ENCODE results near the gene POLA1. TPM values are rescaled to one million over a fixed set of nuclear protein-coding genes. Genes with fewer than 3 reads are reported as not detected.
A peak's percentile ranks its signal among the peaks of the same experiment; 100 is the strongest.

POLA1 gene
- polyA plus RNA-seq, 5 donors, result 12.3 to 19.6 (median 16.8) TPM

DNA sequence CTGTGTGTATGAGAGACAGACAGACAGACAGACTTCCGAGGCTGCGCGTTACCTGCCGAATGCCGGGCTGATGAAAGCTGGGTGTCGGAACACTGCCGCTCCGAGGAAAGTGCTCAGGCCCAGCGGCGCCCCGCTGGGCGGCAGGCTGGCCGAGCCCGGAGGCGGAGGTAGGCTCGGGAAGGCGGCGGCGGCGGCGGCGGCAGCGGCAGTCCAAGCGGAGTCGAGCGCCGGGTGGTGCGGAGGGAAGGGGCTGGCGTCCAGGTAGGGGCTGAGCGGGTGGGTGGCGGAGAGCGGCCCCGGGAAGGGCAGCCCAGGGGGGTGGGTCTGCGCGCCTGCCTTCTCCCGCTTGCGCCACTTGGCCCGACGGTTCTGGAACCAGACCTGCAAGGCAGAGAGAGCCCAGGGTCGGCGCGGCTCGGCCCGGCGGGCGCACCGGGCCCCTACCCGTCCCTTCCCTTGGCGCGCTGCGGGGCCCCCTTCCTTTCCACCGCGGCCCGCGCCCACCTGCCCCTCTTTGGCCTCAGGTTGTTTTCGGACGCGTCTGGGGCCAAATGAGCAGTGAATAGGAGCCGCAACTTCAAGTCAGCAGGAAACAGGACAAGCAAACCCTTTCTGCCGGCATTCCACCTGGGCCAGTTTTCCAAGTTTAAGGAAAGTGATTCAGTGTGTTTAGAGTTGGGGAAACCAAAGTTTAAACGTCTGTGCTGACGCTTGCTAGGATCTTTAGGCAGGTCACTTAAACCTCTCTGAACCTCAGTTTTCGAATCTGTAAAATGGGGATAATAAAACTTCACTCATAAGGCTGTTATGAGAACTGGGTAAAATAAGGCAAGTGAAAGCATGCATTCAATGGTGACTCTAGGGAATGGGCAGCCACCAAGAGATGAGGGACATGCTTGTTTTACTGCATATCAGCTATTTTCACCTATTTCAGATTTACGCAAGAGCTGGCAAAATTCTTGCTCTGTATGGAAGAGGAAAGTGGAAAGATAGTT lies 313.6 kb downstream of the POLA1 start:
- DNase-seq, result no peak

DNA sequence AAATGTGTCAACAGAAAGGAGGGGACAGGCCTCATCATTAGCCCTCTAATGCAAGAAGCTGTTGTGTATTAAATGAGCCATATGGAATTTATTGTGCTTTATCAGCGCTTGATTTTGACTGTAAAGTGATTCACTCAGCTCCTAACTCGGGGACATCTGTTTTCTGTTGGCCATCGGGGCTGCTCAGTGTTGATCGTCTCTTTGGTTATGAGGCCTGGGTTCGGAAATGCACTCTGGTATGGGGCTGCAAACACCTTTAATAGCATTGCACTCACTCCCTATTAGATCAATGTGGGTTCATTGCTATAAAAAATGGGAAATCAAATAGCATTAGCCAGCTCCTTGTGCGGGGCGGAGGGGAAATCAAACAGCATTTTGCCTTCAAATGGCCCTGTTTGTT lies 315.7 kb downstream of the POLA1 start:
- no peak for DNase-seq

DNA sequence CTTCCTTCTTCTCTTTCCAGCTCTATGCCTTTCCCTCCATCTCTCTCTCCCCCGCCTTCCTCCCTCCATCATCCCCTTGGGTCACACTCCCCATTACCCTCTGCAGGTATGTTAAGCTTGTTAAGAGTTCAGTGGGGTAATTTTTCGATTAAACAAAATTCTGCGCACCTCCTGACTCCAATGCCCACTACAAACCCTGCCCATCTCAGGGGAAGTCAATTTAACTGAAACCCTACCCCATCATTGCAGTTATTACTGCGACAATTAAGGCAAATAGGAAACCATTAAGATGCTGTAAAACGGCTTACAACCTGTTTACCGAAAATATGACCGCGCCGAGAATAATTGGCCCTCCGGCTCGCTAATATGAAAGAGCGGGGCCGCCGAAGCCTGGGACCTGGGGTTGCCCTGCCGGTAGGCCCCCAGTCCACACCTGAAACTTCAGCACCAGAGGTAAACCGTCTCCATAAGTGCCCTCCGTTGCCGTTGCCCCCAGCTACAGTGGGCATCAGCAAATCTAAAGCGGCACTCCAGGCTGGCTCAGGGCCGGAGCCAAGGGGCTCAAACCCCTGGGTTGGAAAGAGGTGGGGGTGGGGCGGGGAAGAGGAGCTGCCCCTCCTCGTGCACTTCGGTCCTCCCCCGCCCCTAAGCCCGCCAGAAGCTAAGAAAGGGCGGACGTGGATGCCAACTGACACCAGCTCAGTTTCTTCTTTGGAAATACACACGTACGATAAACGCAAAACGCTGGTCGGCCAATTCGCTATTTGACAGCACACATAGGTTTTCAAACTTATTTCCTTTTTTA lies 317.3 kb downstream of the POLA1 start:
- DNase-seq, result no peak

DNA sequence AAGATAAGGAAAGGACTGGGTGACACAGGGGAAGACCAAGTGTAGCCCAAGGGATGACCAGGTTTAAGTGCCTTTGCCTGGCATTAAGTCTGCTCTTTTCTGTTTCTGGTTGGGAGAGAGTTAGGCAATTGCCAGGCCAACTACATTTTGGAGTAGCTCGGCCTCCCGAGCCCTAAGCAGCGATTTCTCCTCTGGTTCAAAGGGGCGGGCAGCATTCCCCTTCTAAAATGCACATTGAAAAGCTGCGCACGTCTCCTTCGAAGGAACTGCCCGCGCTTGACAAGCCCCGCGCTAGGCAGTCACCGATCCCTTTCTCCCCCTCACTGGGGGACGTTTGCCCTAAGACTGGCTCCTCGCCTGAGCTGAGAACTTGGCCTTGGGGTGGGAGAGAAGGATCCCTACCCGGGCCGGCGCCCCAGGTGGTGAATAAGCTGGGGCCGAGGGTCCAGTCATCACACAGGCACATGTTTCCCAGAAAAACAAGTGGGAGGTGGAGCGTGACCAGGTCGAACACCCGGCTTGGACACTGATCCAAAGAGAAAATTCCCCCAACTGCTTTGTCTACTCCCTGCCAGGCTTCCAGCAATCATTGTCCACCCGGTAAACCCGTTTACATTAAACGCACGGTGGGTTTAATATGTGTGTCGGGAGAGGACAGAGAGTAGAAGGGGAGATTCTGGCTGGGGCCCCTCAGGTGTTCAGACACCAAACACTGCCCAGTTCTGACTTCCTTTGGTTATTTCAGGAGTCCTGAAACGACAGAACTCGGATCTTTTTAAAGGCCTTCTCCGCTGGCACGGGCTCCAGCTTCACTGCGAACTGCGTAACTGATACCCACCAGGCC lies 318.1 kb downstream of the POLA1 start:
- no peak for DNase-seq

DNA sequence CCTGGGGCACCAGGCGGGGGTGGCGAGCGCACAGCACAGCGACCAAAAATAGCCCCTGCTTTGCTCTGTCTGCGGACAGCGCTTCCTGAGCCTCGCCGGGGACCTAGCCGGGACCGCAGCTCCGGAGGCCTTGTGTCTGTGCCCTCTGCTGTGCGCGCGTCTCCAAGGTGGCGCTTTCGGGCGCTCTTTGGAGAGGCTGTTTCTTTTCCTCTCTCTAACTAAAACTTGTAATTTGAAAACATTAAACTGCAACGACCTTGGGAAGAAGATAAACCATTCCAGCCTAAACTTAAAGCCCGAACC lies 318.7 kb downstream of the POLA1 start:
- no peak for DNase-seq

DNA sequence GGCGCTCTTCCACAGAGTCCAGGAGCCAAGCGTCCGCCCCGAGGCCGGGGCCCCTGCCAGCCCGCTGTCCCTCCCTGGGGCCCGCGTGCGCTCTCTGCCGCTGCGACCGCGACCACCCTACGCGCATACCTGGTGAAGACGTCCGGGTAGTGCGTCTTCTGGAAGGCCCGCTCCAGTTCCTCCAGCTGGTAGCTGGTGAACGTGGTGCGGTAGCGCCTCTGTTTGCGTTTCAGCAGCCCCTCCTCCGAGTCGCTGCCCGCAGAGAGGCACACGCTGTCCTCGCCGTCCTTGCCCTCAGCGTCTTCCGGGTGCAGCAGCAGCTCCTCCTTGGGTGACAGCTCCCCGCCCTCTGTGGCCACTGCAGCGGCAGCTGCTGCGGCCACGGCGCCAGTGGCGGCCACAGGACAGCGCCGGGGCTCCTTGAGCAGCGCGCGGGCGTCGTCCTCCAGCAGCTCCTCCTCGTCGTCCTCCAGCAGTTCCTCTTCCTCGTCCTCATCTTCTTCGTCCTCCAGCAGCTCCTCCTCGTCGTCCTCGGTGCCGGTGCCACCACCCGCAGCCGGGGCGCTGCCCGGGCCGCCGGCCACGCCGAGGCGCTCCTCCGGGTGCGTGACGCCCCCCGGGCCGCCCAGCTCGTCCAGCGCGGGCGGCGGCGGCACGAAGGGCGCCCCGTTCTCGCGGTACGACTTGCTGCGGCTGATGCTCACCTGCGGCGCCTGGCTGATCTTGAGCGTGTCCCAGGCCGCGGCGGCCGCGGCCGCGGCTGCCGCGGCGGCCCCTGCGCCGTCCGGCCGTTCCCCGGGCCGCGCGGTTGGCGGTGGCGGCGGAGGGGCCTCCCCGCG lies 319.3 kb downstream of the POLA1 start:
- no peak for DNase-seq

DNA sequence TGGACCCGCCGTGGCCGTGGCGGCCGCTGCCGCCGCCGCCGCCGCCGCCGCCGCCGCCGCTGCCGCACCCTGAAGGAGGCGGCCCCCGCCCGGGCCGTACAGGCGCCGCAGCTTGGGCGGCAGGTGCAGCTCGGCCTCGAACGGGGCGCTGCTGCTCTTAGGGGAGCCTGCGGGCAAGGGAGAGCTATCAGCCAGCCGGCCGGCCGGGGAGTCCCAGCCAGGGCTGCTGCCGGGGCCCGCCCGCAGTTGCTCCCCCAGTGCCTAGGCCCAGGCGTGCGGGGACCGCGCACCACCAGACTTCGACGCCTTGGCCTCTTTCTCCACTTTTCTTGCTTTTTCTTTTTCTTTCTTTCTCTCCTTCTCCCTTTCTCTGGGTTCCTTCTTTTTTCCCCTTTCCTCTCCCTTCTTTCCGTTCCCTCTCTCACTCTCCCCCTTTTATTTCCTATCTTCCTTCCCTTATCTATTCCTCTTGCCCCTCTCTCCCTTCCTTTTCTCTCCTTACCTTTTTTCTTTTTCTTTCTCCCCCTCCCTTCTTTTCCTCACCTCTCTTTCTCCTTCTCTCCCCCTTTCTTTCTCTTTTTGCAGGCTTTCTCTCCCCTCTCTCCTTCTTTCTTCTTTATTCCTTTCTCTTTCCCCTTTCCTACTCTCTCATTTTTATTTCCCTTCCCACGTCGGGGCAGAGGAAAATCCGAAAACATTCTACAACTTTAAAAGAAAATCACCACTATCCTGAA lies 320.1 kb downstream of the POLA1 start:
- no peak for DNase-seq

DNA sequence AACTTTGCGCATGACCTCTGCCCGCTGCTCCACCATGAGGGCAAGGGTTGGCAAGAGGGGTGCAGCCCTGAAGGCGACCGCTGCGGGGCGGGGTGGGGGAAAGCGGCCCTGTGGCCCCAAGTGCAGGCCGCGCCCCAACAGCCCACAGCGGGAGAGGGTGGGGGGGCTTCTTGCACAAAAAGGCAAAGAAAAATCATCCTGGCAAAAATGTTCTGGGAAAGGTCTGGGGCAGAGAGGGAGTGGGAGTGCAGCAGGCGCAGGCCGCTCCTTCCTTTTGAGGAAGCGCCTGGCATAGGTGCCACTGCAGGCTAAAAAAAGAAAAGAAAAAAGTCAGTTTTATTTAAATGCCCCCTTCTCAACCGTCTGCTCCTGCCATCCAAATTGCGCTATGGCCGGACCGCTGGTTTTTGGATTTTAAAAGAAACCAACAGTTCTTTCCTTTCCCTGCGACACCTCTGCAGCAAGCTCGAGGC lies 320.7 kb downstream of the POLA1 start:
- DNase-seq, result no peak

DNA sequence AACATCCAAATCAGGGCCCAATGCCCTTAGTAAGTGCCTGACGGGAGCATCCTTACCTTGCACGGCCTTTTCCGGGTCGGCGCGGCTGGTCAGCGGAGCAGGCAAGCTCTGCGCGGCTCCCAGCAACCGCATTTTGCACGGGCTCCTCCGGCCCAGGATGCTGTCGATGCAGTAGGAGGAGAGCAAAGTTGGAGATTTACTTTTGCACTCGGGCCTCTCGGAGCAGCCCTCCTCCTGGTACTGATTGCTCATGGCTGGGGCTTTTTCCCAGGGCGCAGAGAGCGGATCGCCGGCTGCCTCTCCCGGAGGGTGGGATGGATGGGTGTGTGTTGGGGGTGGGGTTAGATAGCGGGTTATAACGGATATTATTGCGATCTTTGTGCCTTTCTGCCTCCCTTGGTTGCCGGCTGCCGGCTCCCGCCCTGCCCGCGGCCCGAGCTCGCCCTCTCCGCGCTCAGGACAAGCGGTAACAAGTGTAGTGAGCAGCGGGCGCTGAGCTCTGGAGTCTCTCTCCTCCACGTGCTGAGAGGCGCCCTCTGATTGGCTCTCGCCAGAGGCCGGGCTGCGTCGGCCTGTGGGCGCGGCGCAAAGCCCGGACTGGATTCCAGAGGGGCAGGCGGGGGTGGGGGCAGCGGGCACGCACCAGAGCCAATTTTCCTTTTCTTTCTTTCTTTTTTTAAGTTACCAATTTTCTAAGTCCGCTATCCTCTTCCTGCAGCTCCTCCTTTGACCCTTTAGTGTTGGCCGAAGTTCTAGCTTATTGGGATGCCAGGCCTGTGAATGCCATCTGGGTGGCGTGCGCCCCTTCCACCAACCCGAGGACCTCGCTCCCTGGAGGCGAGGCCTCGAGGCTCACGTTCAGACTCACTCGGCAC lies 322.0 kb downstream of the POLA1 start, which contains the start of gene ARX:
Gene ARX, minus strand, starts transcription at position 480 of the 875 bp plus-strand sequence. Its CDS starts 228 bp downstream, at position 252.
- peak; percentile 42 to 55 for DNase-seq

DNA sequence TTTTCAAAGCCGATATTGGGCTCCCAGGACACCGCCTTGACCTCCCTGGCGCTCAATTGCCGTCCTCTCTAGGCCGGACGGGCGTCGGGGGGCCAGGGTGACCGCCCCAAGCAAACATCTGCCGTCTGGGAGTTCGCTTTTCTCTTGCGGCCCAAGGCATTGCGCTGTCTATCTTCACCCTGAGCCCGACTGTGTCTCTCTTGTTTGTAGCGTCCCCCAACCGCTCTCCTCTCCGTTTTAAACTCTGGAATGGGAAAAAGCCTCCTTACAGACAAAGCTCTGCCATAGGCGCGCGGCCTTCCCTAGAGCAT lies 322.6 kb downstream of the POLA1 start:
- no peak for DNase-seq

DNA sequence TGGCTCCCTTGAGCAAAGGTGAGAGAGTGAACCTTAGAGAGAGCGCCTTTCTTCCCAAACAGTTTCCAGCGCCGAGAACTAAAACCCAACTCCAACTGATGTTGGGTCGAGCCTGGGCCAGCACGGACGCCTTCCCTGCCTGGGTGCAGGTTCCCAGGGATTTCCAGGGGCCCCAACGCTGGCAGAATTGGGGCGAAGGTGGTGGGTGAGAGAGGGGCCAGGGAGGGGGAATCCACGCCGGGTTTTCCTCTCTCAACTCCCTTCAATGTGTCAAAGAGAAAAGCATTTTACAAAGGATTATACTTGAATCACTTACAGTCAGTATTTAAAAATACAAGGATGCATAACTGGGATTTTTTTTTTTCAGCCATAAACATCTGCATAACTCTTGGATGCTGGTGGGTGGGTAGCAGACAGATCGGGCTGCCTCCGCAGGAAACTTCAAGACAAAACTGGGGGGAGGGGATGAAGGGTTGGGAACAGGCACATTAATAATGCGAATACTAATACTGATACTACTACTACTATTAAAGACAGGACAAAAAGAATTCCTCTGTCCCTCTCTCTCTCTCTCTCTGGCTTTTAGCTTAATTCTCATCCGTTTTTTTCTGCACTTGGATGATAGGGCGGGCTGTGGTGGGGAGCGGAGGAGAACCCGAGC lies 323.4 kb downstream of the POLA1 start:
- no peak for DNase-seq

DNA sequence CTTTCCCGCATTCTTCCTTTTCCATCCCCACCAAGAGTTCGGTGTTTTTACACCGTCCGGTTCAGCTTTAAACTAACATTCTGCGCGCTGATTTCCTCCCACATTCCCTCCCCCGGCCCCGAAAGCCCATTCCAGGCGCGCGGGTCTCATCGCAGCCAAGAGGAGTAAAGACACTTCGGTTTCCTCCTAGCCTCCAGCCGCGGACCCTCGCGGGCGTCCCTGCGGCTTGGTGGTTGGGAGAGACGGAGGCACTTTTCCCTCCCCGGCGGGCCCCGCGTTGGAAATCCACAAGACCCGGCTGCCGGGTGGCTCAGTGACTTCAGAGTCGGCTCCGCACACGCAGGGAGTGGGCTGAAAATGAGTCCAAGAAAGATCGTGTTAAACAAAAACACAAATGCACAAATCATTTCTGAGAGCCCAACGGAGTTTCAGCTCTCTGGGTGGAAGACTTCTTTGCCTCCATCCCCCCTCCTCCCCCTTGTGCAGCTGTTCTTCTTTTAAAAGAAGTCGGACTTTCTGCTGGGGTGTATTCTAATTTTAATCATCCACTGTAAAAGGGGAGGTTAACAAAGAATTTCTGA lies 324.0 kb downstream of the POLA1 start:
- DNase-seq, result no peak

DNA sequence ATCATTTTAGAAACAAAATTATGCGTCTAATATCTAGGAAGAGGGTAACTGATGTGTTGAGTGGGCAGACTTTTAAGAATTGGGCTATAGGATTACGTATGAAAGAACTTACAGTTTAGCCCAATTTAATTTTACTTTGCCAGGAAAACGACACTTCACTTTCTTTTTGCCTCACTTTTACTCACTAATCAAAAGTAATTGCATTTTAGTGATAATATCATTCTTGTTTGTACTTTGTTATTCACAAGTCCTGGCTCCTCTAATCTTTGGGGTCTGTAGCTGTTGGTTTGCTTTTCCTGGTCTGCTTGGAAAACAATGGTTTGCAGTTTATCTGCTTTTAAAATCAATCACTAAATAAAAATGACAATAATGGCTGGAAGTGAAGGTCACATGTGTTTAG lies 325.0 kb downstream of the POLA1 start:
- DNase-seq, result no peak

DNA sequence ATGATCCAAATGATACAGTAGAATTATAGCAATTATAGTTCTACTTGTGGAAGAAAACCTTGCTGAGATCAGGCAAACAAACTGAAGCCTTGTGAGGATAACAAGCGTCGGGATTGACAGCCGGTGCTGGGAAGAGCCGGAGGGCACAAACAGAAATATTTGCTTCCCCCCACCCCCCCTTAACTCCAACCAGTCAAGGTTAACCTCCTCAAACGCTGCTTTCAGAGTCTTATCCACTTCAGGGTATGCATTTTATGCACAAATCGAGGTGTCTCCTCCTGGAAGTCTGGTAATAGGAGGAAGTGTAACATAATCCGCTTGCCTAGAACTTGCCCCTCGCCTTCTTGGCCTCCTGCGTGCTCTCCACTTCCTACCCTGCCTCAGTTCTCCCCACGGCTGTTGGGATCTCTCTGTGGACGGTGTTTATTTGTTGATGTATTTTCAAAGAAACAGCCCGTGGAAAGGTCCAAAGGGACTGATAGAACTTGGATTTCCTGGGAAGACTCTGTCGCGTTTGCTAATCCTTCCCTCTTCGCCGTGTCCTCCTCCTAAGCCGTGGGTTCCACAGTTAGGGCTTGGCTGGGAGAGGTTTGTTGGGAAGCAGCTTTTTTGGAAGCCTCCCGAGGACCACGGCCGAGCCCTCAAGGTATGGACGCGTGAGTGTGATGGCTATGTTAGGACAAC lies 326.1 kb downstream of the POLA1 start:
- DNase-seq, result no peak

DNA sequence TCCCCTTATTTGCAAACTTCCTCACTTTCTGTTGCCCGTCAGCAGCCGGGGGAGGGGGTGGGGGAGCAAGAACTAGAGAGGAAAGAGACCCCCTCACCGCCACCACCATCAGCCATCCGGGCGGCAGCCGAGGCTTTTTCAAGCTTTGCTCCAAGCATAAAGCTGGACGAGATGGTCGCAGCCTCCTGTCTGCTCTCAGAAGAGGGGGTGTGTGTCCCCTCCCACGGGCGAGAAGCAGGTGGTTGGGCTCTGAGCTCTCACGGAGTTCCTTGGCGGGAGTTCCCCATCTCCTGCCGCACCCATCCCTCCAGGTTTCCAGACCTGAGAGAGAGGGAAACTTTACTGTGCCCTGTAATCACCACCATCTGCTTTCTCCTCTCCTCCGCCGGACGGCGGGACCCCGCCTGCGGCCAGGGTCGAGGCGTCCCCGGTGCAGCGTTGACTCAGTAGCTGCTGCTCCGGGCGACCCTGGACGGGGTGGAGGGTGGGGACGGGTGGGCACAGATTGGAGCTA lies 326.7 kb downstream of the POLA1 start:
- DNase-seq, result no peak

DNA sequence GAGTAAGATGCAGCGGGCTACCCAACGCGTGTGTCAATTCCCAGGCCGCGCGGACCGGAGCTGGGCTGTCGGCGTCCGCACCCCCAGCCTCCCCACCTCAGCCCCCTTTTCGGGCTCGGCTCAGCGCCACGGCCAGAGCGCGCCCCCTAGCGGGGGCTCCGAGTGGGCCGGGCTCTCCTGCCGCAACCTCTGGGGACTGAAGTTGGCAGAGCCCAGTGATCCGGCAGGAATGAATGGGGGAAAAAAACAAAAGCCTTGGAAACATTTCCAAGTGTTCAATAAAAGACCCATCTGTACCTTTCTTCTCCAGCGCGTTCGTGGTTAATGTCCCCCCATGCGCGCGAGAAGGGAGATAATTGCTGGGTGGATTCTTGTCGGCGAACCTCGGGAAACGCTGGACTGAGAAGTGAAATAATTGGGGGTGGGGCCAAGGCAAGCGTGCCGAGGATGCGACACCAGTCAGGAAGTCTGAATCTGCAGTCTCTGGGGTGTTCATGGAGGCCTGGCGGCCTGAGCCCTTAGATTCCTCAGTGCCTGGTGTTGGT lies 327.3 kb downstream of the POLA1 start:
- no peak for DNase-seq
